Liver (tissue), 9 donors: ENCODE data around the gene TBX1. TPM values are rescaled to one million over a fixed set of nuclear protein-coding genes. Genes with fewer than 3 reads are reported as not detected.

ENCODE experiments used
- DNase-seq: peaks from one replicate; pipeline ENCODE4 v3.0.0-alpha.2; 2017; ENCODE audit warnings: low spot score
- H3K27ac ChIP-seq, 2 donors: one replicate each; pipeline ENCODE4 v1.7.0; 2013; ENCODE audit warnings: inconsistent platforms in 2 of 2, low read length in 2 of 2, control low read depth in 1 of 2, low read depth in 1 of 2, mild to moderate bottlenecking in 1 of 2
- H3K27me3 ChIP-seq, 4 donors: one replicate each; pipeline versions ENCODE4 v1.6.1 to v1.7.0; 2013; ENCODE audit warnings: low read length in 3 of 4, inconsistent platforms in 1 of 4, mild to moderate bottlenecking in 1 of 4, moderate library complexity in 1 of 4; ENCODE audit not compliant: control insufficient read depth in 4 of 4, insufficient read depth in 4 of 4
- H3K36me3 ChIP-seq, 4 donors: one replicate each; pipeline versions ENCODE4 v1.6.1 to v1.7.0; 2013; ENCODE audit warnings: low read length in 3 of 4, mild to moderate bottlenecking in 3 of 4, low read depth in 1 of 4, moderate library complexity in 1 of 4; ENCODE audit not compliant: control insufficient read depth in 4 of 4, insufficient read depth in 3 of 4
- H3K4me1 ChIP-seq, 4 donors: one replicate each; pipeline versions ENCODE4 v1.6.1 to v1.7.0; 2013; ENCODE audit warnings: low read length in 3 of 4, mild to moderate bottlenecking in 3 of 4, moderate library complexity in 1 of 4; ENCODE audit not compliant: control insufficient read depth in 4 of 4, insufficient read depth in 4 of 4
- H3K4me3 ChIP-seq, 3 donors: one replicate each; pipeline versions ENCODE4 v1.6.1 to v1.7.0; 2013; ENCODE audit warnings: low read length in 3 of 3, control low read depth in 1 of 3, low read depth in 1 of 3, mild to moderate bottlenecking in 1 of 3
- H3K9ac ChIP-seq, 2 donors: one replicate each; pipeline ENCODE4 v1.7.0; 2013; ENCODE audit warnings: low read length in 2 of 2, mild to moderate bottlenecking in 2 of 2, moderate library complexity in 2 of 2, control low read depth in 1 of 2, low read depth in 1 of 2
- H3K9me3 ChIP-seq, 4 donors: one replicate each; pipeline versions ENCODE4 v1.6.1 to v1.7.0; 2013; ENCODE audit warnings: low read length in 3 of 4; ENCODE audit not compliant: control insufficient read depth in 4 of 4
- EGR1 ChIP-seq, 2 donors: IDR thresholded peaks; 2 replicates each; pipeline ENCODE4 v1.6.1; 2016 to 2018; ENCODE audit warnings: antibody characterized with exemption in 2 of 2, low read depth in 2 of 2
- FOXA1 ChIP-seq: IDR thresholded peaks from 2 replicates; pipeline ENCODE4 v1.6.1; 2016; ENCODE audit warnings: antibody characterized with exemption
- FOXA2 ChIP-seq: IDR thresholded peaks from 2 replicates; pipeline ENCODE4 v1.6.1; 2016; ENCODE audit warnings: antibody characterized with exemption
- GABPA ChIP-seq, 2 donors: IDR thresholded peaks in 1 of 2; conservative IDR thresholded peaks in 1 of 2; 2 replicates each; pipeline ENCODE4 v1.6.1; 2016; ENCODE audit warnings: antibody characterized with exemption in 2 of 2, mild to moderate bottlenecking in 1 of 2, moderate library complexity in 1 of 2
- HNF4A ChIP-seq, 2 donors: conservative IDR thresholded peaks; 2 replicates each; pipeline ENCODE4 v1.6.1; 2016; ENCODE audit warnings: antibody characterized with exemption in 2 of 2, mild to moderate bottlenecking in 2 of 2
- HNF4G ChIP-seq: IDR thresholded peaks from 2 replicates; pipeline ENCODE4 v1.6.1; 2016; ENCODE audit warnings: antibody characterized with exemption
- JUND ChIP-seq, 2 donors: IDR thresholded peaks; 2 replicates each; pipeline ENCODE4 v1.6.1; 2016; ENCODE audit warnings: antibody characterized with exemption in 2 of 2
- NR2F2 ChIP-seq: IDR thresholded peaks from 2 replicates; pipeline ENCODE4 v1.6.1; 2016; ENCODE audit warnings: antibody characterized with exemption
- RAD21 ChIP-seq, 2 donors: IDR thresholded peaks; 2 replicates each; pipeline ENCODE4 v1.6.1; 2016; ENCODE audit warnings: antibody characterized with exemption in 2 of 2, mild to moderate bottlenecking in 2 of 2
- RXRA ChIP-seq, 2 donors: IDR thresholded peaks; 2 replicates each; pipeline ENCODE4 v1.6.1; 2017 to 2018; ENCODE audit warnings: antibody characterized with exemption in 2 of 2, mild to moderate bottlenecking in 1 of 2
- SP1 ChIP-seq: IDR thresholded peaks from 2 replicates; pipeline ENCODE4 v1.6.1; 2018; ENCODE audit warnings: antibody characterized with exemption, mild to moderate bottlenecking
- TAF1 ChIP-seq: conservative IDR thresholded peaks from 2 replicates; pipeline ENCODE4 v1.6.1; 2016; ENCODE audit warnings: antibody characterized with exemption, mild to moderate bottlenecking
- YY1 ChIP-seq: IDR thresholded peaks from 2 replicates; pipeline ENCODE4 v1.6.1; 2016; ENCODE audit warnings: antibody characterized with exemption, mild to moderate bottlenecking
- WGBS: extraction: QIAGEN DNeasy Blood & Tissue Kit; methylation state at CpG from one replicate; pipeline ENCODE4 v1.1.7; 2013; 5-methylcytosine and 5-hydroxymethylcytosine counted together
- polyA plus RNA-seq, 2 donors: library from polyadenylated mRNA; stranded (reverse) in 1 of 2; unstranded in 1 of 2; fragments of 200-250 nt in 1 of 2; fragments of >200 nt in 1 of 2; fragmentation: Nextera tagmentation in 1 of 2; extraction: Ambion mirVana in 1 of 2; gene quantifications; one replicate each; pipeline versions ENCODE4 v1.2.1 to v1.2.3, GENCODE V29; 2013 to 2015
- total RNA-seq, 2 donors: library from RNA; depleted of rRNA; stranded (reverse); fragments of >200 nt; gene quantifications; one replicate each; pipeline ENCODE4 v1.2.3, GENCODE V29; 2014
- TF ChIP-seq, protein P1 (sequence below): IDR thresholded peaks from 2 replicates; pipeline ENCODE4 v1.6.1; 2016; ENCODE audit warnings: antibody characterized with exemption, mild to moderate bottlenecking
- TF ChIP-seq, protein P2 (sequence below): fragments of 150-350 bp; IDR thresholded peaks from 2 replicates; pipeline ENCODE4 v1.5.1; 2017; ENCODE audit warnings: improper control_type of control experiment, low read depth, low read length; ENCODE audit not compliant: missing input control
- TF ChIP-seq, protein P3 (sequence below): IDR thresholded peaks from 2 replicates; pipeline ENCODE4 v1.6.1; 2016; ENCODE audit warnings: antibody characterized with exemption
- TF ChIP-seq, protein P4 (sequence below): IDR thresholded peaks from 2 replicates; pipeline ENCODE4 v1.6.1; 2016; ENCODE audit warnings: antibody characterized with exemption
- TF ChIP-seq, protein P5 (sequence below): IDR thresholded peaks from 2 replicates; pipeline ENCODE4 v1.6.1; 2016; ENCODE audit warnings: antibody characterized with exemption
- donor health status: healthy.
- donor health status: healthy.
- donor health status: healthy.
- donor health status: healthy.
- donor health status: healthy.

TBX1 gene
- total and polyA plus RNA-seq, 4 donors, result 0.17 to 0.18 TPM; not detected in 2

DNA sequence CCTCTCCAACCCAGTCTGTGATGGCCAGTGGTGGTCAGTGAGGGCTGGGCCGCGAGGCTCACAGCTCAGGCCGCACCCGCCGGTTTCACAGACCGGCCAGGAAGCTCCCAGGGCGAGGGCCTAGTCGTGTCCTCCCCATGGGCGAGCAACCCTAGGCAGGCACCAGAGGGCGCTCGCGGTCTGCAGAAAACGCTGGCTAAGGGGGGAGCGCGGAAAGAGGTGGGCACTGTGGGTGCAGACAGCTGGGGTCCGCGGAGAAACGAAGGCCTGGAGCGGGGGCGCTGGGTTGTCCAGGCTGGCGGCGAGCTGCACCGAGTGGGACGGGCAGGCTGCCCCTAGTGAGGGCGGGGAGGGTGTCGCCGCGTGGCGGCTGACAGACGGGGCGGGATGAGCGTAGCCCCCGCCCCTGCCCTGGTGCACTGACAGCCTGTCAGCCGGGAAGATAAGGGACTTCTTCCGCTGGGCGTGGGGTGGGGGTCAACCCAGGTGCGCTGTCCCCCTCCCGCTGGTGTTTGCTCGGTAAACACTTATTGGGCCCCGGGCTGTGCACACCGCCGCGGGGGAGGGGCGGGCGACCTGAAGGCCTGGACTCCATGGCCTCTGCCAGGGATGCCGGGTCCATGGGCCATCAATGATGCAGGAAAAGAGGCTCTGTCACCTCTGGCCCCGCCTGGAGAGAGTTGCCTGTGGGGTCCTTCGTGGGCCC lies 29.8 kb upstream of the TBX1 start:
- Histone ChIP-seq H3K27me3 (no peaks in the 10 kb centered on the region), H3K36me3 (no peaks in the 10 kb centered on the region), H3K4me1 (peaks cover 0 to 9% (median 3%) of the 10 kb centered on the region in 4 donors), H3K4me3 (peak overlapping the region in 2 of 3 donors; percentile 12 to 42), H3K27ac (no peak overlapping the region), H3K9ac (no peak overlapping the region), H3K9me3 (no peaks in the 10 kb centered on the region)
- TF ChIP-seq, protein P1, sequence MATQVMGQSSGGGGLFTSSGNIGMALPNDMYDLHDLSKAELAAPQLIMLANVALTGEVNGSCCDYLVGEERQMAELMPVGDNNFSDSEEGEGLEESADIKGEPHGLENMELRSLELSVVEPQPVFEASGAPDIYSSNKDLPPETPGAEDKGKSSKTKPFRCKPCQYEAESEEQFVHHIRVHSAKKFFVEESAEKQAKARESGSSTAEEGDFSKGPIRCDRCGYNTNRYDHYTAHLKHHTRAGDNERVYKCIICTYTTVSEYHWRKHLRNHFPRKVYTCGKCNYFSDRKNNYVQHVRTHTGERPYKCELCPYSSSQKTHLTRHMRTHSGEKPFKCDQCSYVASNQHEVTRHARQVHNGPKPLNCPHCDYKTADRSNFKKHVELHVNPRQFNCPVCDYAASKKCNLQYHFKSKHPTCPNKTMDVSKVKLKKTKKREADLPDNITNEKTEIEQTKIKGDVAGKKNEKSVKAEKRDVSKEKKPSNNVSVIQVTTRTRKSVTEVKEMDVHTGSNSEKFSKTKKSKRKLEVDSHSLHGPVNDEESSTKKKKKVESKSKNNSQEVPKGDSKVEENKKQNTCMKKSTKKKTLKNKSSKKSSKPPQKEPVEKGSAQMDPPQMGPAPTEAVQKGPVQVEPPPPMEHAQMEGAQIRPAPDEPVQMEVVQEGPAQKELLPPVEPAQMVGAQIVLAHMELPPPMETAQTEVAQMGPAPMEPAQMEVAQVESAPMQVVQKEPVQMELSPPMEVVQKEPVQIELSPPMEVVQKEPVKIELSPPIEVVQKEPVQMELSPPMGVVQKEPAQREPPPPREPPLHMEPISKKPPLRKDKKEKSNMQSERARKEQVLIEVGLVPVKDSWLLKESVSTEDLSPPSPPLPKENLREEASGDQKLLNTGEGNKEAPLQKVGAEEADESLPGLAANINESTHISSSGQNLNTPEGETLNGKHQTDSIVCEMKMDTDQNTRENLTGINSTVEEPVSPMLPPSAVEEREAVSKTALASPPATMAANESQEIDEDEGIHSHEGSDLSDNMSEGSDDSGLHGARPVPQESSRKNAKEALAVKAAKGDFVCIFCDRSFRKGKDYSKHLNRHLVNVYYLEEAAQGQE, result no peak
- TF ChIP-seq RAD21 (IDR thresholded peaks at IDR 0.05) (peak; percentile 94 to 98), FOXA1 (no peak)
- TF ChIP-seq, protein P2, sequence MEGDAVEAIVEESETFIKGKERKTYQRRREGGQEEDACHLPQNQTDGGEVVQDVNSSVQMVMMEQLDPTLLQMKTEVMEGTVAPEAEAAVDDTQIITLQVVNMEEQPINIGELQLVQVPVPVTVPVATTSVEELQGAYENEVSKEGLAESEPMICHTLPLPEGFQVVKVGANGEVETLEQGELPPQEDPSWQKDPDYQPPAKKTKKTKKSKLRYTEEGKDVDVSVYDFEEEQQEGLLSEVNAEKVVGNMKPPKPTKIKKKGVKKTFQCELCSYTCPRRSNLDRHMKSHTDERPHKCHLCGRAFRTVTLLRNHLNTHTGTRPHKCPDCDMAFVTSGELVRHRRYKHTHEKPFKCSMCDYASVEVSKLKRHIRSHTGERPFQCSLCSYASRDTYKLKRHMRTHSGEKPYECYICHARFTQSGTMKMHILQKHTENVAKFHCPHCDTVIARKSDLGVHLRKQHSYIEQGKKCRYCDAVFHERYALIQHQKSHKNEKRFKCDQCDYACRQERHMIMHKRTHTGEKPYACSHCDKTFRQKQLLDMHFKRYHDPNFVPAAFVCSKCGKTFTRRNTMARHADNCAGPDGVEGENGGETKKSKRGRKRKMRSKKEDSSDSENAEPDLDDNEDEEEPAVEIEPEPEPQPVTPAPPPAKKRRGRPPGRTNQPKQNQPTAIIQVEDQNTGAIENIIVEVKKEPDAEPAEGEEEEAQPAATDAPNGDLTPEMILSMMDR, result peak; percentile 88
- DNase-seq, result peak; percentile 88
- whole genome bisulfite sequencing, result 4% methylated on average over 48 of the region's 48 CpGs

DNA sequence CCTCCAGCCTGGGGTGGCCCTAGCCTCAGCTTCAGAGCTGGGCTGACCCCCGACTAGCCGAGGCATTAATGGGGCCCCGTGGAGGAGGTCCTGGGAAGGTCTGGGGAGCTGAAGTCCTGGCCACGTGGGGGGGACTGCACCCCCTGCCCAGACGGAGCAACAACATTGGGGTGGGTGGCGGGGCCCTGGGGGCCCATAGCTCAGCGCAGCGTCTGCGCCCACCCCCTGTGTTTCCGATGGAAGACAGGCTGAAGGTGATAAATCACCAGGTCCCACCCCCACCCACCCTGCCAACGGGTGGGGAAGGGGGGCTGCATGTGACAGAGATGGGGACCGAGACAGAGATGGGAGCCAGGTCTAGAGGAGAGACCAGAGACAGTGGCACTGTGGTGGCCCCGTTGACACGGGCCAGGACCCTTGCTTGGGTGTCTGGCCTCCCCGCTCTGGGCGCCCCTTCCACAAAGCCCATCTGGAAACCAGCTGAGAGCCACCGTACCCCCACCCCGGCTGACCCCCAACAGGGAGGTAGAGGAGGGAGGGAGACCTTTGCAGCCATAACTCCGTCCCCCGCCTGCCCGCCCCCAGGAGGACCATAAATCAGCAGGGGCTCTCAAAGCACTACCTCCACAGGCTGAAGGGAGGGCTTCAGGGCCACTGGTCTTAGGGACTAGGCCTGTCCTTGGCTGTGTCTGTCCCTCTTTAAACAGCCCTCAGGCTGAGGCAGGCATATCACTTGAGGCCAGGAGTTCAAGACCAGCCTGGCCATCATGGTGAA lies 29.0 kb upstream of the TBX1 start:
- H3K4me1 ChIP-seq, result peaks cover 0 to 9% (median 3%) of the 10 kb centered on the region in 4 donors
- WGBS, result 82% methylated on average over 21 of the region's 21 CpGs
- H3K9ac ChIP-seq, result no peak overlapping the region
- DNase-seq, result no peak
- no peak overlapping the region for H3K27ac ChIP-seq
- no peak overlapping the region for H3K4me3 ChIP-seq
- H3K27me3 ChIP-seq, result no peaks in the 10 kb centered on the region
- no peaks in the 10 kb centered on the region for H3K9me3 ChIP-seq
- H3K36me3 ChIP-seq, result no peaks in the 10 kb centered on the region
- TF ChIP-seq RAD21 (IDR thresholded peaks at IDR 0.05) (no peak), FOXA2 (no peak), HNF4A (conservative IDR thresholded peaks at IDR 0.05) (no peak), GABPA (IDR thresholded peaks at IDR 0.05 in 1 of 2, conservative IDR thresholded peaks at IDR 0.05 in 1 of 2) (no peak), SP1 (no peak), NR2F2 (no peak), YY1 (no peak), JUND (IDR thresholded peaks at IDR 0.05) (no peak), EGR1 (IDR thresholded peaks at IDR 0.05; ENCODE audit: low read depth in 2 of 2) (no peak), FOXA1 (no peak), RXRA (IDR thresholded peaks at IDR 0.05) (no peak), HNF4G (no peak), TAF1 (no peak)
- TF ChIP-seq, protein P3, sequence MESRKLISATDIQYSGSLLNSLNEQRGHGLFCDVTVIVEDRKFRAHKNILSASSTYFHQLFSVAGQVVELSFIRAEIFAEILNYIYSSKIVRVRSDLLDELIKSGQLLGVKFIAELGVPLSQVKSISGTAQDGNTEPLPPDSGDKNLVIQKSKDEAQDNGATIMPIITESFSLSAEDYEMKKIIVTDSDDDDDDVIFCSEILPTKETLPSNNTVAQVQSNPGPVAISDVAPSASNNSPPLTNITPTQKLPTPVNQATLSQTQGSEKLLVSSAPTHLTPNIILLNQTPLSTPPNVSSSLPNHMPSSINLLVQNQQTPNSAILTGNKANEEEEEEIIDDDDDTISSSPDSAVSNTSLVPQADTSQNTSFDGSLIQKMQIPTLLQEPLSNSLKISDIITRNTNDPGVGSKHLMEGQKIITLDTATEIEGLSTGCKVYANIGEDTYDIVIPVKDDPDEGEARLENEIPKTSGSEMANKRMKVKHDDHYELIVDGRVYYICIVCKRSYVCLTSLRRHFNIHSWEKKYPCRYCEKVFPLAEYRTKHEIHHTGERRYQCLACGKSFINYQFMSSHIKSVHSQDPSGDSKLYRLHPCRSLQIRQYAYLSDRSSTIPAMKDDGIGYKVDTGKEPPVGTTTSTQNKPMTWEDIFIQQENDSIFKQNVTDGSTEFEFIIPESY, result no peak
- TF ChIP-seq, protein P4, sequence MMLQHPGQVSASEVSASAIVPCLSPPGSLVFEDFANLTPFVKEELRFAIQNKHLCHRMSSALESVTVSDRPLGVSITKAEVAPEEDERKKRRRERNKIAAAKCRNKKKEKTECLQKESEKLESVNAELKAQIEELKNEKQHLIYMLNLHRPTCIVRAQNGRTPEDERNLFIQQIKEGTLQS, result no peak
- TF ChIP-seq, protein P5, sequence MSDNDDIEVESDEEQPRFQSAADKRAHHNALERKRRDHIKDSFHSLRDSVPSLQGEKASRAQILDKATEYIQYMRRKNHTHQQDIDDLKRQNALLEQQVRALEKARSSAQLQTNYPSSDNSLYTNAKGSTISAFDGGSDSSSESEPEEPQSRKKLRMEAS, result no peak
- TF ChIP-seq, protein P1, result no peak
